NCI-H2171 treated with DMSO at 0.1 percent for 48 hours (cell line): Measurements from ENCODE around the gene NETO2.
"Not testable (repeated sequence)": the region's sequence is repeated elsewhere in the genome, so short reads cannot be mapped to it uniquely, and the experiment has no call there.

Experiments used
- DNase-seq: peaks from one replicate; lab custom pipeline; 2025; lab: John Stamatoyannopoulos, UW

NETO2 gene

DNA sequence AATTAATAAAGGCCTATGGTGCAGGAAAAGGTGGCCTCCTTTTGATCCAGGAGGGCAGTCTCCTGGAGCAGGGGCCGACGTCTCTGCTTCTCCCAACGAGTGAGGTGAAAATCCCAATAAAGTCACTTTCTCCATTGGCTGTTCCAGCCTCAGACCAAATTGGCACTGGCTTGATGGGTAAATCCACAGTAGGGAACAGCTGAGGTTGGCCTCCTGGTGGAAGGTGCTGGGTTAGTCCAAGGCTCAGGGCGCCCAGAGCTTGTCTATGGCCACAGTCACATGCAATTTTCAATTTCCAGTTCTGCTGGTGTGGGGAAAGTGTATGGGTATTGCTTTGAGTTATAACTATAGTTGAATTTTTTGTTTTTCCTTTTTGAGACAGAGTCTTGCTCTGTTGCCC is 79.0 kb downstream of the NETO2 start:
- no peak for DNase-seq

DNA sequence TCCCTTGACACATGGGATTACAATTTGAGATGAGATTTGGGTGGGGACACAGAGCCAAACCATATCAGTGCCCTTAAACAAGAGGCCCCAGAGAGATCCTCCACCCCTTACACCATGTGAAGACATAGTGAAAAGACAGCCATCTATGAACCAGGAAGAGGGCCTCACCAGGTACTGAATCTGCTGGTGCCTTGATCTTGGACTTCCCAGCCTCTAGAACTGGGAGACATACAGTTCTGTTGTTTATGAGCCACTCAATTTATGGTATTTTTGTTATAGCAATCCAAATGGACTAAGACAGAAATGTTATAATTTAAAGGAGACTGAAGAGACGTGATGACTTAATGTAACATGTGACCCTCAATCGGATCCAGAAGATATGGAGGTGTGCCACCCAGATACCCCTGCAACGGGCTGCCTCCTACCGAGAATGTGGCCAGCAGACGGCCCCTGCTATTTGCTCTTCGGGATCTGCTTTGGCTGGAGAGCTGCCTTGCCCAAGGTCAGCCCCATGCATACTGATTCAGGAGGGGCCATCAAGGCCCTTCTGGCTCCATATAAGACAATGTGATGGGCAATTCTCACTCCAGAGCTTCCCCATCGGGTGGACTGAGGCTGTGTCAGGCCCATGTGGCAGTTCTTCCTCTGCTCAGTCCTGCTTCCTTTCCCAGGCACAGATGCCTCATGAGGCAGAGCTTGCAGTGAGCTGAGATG is 80.6 kb downstream of the NETO2 start:
- DNase-seq = no peak

DNA sequence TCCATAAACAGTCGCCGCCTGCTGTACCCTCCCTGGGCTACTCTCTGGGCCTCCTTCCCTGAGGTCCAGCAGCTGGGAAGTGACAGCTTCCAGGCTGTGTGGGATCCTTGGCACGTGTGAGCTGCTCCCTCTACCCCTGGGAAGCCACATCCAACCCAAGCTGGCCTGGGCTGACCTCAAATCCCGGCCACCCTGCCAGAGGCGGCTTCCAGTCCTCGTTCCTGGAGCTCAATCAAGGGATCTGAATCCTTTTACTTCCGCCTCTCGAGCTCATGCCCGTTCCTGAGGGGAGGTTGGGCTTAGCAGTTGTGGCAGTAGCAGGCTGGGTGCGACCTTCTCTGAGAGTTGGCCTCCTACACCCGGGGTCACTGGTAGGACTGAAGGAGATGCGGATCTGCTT is 82.5 kb downstream of the NETO2 start:
- no peak for DNase-seq

DNA sequence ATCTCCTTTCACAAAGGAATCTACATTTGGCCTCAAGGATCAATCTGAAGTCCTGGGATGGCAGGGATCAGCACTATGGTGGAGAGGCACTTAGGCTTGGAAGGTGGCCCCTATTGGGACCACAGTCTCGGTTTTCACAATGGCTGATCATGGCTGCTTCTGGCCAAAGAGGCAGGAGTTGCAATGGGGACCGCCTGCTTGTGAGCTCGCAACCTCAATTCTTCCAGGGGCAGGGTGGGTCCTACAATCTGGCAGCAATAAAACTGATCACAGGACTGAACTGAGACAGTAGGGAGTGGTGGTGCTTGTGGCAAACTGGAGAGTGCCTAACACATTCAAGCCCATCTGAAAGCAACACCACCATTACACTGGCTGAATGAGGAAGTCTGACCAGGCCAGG is 83.1 kb downstream of the NETO2 start:
- DNase-seq = no peak

DNA sequence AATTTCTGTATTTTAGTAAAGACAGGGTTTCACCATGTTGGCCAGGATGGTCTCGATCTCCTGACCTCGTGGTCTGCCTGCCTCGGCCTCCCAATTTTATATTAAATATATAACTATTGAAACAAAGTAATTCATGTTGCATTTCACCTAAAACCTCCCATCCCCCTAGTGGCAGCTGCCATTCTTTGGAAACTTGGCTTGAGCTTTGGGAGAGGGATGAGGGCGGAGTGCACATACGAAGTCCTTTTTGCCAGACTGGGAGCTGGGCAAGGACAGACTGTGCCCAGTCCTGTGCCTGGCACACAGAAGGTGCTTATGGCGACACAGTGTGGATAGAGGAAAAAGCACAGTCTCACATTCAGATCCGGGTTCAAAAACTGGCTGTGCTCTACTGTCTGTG is 83.8 kb downstream of the NETO2 start:
- DNase-seq = no peak

DNA sequence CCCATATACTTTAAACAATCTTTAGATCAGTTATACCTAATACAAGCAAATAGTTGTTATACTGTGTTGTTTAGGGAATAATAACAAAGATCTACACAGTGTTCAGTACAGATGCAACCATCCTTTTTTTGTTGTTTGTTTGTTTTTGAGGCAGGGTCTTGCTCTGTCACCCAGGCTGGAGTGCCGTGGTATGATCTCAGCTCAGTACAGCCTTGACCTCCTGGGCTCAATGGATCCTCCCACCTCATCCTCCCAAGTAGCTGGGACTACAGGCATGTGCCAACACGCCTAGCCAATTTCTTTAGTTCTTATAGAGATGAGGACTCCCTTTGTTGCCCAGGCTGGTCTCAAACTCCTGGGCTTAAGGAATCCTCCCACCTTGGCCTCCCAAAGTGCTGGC is 84.6 kb downstream of the NETO2 start:
- DNase-seq = not testable (repeated sequence)

DNA sequence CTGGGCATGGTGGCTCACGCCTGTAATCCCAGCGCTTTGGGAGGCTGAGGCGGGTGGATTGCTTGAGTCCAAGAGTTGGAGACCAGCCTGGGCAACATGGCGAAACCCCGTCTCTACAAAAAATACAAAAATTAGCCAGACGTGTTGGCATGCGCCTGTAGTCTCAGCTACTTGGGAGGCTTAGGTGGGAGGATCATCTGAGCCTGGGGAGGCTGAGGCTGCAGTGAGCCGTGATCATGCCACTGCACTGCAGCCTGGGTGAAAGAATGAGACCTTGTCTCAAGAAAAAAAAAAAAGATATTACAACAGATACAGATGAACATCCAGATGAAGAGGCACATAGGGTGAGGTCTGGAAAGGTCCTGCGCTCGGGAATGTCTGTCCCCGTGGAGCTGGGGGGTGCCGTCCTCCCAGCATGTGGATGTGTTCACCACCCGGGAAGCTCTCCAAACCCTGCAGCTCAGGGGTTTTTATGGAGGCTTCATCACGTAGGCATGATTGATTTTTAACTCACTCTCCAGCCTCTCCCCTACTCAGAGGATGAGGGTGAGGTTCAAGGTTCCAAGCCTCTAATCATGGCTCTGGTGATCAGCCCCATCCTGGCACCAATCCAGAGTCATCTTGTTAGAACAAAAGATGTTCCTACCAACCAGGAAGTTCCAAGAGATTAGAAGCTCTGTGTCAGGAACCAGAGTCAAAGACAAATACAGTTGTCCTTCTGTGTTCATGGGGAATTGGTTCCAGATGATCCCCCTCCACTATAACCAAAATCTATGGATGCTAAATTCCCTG is 85.3 kb downstream of the NETO2 start:
- DNase-seq = no peak

DNA sequence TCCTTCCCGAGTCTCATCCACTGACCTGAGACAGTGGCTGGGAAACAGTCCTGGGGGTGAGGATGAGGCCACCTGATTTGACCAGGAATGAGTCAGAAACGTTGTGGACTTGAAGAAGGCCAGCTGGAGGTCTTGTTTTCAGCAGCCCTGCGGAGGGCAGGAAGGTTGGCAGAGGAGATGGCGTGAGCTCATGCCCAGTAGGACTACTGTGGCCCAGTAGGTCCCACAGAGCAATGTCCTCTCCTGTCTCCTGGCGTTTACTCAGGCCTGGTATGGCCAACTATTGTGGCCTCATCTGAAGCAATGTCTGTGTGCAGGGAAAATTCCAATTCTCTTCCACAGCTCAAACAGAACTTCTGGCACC is 86.1 kb downstream of the NETO2 start:
- no peak for DNase-seq

DNA sequence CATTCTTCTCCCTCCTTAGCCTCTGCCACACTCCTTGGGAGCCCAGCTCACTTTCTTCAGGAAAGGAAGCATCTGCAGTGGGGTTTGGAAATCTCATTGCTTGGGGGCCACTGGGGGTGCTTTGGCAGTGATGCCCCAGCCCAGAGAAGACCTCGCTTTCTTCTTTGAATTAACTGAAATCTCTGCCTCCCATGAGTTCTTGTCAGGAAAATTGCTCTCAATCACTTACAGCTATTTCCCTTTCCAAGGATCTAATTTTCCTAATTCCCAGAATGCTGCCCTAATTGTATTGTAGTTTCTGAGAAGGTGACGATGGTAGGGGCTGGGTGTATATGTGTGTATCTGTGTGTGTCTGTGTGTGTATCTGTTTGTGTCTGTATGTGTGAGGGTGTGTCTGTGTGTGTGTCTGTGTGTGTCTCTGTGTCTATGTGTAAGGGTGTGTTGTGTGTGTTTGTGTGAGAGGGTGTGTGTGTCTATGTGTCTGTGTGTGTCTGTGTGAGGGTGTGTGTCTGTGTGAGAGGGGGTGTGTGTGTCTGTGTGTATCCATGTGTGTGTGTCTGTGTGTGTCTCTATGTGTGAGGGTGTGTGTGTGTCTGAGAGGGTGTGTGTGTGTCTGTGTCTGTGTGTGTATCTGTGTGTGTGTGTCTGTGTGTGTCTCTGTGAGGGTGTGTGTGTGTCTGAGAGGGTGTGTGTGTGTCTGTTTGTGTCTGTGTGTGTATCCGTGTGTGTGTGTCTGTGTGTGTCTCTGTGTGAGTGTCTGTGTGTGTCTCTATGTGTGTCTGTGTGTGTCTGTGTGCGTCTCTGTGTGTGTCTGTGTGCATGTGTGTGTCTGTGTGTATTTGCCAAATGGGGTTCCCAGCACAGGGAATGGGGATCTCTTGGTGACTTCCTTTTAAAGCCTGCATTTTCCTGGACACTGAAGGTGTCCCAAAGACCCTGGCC is 86.8 kb downstream of the NETO2 start:
- no peak for DNase-seq

DNA sequence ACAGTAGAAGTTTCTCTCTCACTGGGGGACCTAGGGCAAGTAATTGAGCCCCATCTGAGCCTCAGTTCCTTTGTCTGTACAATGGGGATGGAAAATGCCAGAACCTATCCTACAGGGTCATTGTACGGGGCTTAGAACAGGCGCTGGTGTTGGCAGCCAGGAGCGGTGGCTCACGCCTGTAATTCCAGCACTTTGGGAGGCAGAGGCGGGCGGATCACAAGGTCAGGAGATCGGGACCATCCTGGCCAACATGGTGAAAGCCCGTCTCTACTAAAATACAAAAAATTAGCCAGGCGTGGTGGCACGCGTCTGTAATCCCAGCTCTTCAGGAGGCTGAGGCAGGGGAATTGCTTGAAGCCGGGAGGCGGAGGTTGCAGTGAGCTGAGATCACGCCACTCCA is 87.7 kb downstream of the NETO2 start:
- DNase-seq = not testable (repeated sequence)

DNA sequence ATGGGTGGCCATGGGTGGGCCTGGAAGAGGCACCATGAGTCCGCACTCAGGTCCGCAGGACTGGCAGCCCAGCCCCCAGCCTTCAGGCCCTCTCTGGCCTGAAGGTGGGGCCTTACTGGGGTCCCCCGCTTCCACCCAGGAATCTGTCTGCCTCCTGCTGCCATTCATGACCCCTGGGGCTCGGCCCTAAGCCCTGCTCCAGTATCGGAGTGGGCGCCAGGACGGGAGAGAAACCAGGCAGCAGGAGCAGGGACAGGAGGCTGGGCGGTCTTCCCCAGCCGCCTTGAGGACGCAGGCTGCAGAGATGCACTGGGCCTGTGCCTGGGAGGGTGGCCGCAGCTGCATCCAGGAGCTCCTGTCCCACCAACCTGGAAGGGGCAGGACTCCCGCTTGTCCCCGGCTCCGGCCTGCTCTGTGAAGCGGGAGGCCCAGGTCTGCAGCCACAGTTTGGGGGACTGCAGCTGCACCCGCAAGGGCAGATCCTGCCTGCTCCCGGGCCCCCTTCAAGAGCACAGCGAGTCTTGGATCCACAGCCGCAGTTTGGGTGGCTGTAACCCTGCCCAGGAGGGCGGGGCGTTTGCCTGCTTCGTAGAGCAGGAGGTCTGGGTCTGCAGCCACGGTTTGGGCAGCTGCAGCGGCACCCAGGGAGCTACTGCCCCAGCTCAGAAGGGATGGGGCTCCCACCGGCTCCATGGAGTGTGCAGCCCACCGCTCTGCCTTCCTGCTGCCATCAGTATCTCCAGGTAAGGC is 88.4 kb downstream of the NETO2 start:
- no peak for DNase-seq

DNA sequence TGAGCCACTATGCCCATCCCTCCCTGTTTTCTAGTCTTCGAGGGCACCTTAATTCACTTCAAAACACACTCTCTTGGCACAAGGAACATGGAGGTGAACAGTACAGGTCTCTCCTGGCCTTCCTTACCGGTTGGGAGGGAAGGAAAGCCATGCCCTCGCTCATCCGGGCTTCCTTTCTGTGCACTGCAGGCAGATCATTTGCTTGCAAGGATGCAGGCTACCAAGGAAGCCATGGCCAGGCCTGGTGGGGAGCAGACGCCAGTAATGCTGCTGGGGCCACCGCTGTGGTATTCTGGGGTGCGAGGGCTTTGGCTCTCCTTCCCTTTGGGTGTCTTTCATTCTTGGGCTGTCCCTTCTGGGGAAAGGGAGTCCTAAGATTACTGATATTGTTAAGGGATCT is 89.4 kb downstream of the NETO2 start:
- DNase-seq = no peak

DNA sequence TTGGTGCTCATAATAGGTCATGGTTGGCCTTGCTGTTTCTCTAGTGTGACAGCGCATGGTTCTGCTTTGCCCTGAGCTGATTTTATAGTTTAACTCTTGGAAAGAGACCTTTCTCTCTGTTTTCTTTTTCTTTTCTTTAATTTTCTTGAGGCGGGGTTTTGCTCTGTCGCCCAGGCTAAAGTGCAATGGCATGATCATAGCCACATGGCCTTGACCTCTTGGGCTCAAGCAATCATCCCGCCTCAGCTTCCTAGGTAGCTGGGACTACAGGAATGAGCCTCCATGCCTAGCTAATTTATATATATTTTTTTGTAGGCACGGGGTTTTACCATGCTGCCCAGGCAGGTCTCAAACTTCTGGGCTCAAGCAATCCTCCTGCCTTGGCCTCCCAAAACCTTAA is 89.8 kb downstream of the NETO2 start:
- DNase-seq = no peak

DNA sequence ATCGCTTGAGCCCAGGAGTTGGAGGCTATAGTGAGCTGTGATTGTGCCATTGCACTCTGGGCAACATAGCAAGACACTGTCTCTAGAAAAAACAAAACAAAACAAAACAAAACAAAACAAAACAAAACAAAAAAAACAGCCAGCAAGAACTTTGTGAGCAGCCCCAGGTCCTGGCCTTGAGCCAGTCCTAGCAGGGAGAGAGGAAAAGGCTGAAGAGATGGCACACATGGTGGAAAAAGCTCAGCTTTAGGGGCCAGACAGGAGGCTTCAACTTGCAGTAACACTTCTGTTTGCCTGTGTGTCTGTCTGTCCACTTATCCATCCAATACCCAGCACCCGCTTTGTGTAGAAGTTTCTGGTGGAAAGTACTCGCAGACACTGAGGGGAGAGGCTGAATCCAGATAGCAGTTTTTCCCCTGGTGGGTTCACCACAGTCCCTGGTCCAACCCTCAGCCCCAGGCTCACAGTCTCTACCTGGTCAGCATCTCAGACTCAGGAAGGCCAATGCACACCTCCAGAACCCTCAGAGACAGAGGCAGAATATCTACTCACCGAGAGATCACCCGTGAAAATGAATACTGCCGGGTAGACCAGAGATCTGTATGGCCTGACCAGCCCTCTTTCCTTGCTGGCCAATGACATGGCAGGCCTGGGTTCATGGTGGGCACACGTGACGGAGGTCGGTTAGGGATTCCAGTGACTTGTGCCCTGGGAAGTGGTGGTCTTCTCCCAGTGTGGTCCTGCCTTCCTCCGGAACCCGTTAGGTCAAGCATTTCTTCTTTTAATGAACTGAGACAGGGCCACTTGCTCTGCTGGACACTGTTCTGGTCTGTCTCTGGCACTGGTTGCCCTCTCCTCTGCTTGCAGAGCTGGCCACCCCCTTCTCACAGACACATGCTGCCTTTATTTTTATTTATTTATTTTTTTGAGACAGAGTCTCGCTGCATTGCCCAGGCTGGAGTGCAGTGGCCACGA is 90.8 kb downstream of the NETO2 start:
- no peak for DNase-seq

DNA sequence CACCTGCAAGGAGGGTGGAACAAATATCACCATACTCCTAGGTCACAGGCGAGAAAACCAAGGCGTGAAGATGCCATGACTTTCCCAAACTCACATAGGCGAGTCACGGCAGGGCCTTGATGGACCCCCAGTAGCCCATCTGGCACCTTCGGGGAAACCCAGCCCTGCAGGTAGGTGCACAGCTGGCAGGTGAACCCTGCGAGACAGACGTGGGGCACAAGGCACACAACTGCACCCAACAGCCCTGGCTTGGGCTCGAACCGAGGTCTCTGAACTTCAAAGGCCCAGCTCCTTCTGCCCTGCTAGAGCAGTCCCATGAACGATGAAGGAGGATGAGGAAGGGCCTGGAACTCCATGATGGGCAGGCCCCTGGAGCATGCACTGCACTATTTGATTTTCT is 92.7 kb downstream of the NETO2 start:
- no peak for DNase-seq

DNA sequence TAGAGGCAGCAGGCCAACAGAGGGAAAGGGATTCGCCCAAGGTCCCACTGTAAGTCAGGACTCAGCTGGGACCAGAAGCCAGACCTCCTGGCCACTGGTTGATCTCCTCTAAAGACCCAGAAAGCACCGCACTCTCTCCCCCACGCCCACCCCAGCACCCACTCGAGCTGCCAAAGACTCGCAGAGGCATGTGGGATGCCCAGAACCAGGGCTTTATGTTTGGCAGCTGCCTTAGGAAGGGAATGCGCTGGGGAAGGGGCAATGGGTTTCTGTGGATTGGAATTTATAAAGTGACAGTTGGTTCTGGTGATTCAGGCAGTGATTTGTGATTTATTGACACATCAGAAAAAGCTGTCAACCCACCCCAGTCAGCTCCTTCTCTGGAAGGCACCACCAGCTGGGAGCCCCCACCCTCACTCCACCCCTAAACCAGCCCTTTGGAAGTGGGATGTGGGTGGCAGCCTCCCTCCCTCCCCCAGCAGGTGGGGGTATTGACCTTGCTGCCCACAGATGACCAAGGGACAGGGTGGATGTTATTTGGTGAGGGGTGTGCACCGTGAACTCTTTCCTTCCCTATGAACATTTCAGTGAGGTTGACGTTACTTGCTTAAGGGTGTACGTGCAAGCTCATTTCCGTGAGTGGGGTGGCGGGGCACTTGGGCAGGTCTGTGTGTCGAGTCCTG is 93.7 kb downstream of the NETO2 start:
- no peak for DNase-seq

DNA sequence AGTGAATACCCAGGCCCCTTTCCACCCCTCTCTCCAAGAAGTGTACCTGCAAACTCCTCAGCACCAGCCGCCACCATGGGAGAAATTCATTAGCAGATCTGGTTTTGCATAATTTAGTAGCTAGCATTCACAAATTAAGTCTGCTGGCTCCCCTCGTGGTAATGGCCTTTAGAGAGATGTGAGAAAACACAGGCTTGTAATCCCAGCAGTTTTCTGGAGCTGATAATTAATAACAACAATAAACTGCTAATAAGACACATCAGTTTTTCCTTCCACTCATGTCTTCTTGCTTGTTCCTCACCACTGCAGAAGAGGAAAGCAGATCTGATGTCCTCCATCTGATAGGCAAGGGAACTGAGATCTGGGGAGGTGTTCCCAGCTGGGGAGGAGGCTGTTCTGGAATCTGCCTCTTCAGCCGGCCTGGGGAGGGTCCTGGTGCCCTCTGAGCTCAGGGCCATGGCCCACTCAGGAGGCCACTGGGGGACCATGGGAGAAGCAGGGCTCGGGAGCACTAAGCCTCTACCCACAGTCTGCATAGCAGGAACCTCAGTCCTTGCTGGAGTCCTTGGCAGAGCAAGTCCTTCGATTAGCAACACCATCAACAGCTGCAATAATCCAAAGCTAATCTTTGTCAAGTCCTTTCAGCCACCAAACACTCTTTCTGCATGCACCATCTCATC is 96.1 kb downstream of the NETO2 start:
- no peak for DNase-seq

DNA sequence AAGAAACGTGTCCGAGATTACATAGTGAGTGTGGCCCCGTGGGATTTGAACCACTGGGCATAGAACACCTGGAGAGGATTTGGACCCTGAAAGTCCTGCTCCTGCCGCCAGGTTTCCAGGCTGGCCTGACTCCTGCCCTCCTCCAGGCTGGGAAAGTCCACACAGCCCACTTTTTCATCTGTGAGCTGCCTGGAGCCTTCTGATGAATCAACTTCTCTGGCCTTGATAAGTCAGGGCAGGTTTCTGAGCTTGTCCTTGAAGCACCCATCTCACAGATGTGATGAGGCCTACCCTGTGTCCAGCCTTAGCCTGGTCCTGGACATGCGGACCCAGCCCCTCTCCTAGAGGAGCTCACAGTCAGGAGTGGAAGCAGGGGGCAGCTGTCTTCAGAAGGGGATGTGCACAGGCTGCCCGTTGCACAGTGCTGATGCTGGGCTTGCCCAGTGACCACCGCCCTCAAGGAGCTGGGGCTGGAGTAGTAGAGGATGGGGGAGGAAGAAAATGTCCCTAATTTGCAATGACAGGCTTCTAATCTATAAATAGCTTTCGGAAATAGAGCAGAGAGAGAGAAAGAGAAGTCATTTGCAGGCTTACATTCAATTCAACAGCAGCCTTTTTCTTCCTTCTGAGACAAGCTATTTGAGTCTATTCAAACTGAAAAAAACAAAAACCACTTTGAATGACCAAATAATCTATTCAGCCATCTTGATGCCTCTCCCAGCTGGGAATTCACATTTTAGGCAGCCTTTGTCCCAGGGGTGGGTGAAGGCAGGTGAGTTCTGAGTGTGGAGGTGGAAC is 96.8 kb downstream of the NETO2 start:
- no peak for DNase-seq

DNA sequence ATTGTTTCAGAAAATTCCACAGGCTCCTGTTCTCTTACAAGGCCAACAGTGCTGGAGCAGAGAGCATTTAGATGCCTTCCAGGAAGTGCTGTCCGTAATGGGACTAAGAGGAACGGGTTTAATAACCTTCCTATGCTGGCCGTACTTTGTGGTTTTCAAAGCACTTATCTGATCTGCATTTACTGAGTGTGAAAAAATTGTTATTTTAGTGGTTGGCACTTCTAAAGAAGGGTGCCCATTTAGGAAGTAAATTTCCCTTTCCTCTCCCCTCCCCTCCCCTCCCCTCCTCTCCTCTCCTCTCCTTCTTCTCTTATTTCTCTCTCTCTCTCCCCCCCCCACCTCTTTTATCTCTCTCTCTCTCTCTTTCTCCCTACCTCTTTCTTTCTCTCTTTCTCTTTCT is 98.3 kb downstream of the NETO2 start:
- no peak for DNase-seq
